Keratinocyte (primary cell): ENCODE data around the gene KIFAP3.

Experiments
- EZH2 ChIP-seq: IDR thresholded peaks from one replicate; pipeline ENCODE4 v1.6.1; 2012; ENCODE audit warnings: inconsistent platforms, mild to moderate bottlenecking, low read length, moderate library complexity
- TF ChIP-seq, protein P1 (sequence below), 3 experiments: IDR thresholded peaks in 1 of 3; conservative IDR thresholded peaks in 1 of 3; optimal IDR thresholded peaks in 1 of 3; 2 replicates in 2 of 3; 3 replicates in 1 of 3; pipeline versions ENCODE3 to v1.5.1; 2011; ENCODE audit warnings: low read length in 3 of 3, mild to moderate bottlenecking in 3 of 3, moderate library complexity in 2 of 3, control low read depth in 1 of 3, inconsistent platforms in 1 of 3; ENCODE audit not compliant: insufficient read depth in 2 of 3; ENCODE audit errors: extremely low read depth in 1 of 3

- TF ChIP-seq, protein P1, sequence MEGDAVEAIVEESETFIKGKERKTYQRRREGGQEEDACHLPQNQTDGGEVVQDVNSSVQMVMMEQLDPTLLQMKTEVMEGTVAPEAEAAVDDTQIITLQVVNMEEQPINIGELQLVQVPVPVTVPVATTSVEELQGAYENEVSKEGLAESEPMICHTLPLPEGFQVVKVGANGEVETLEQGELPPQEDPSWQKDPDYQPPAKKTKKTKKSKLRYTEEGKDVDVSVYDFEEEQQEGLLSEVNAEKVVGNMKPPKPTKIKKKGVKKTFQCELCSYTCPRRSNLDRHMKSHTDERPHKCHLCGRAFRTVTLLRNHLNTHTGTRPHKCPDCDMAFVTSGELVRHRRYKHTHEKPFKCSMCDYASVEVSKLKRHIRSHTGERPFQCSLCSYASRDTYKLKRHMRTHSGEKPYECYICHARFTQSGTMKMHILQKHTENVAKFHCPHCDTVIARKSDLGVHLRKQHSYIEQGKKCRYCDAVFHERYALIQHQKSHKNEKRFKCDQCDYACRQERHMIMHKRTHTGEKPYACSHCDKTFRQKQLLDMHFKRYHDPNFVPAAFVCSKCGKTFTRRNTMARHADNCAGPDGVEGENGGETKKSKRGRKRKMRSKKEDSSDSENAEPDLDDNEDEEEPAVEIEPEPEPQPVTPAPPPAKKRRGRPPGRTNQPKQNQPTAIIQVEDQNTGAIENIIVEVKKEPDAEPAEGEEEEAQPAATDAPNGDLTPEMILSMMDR (optimal IDR thresholded peaks at IDR 0.05 in 1 of 3, IDR thresholded peaks at IDR 0.05 in 1 of 3, conservative IDR thresholded peaks at IDR 0.05 in 1 of 3; ENCODE audit: extremely low read depth in 1 of 3, insufficient read depth in 2 of 3, low read length in 3 of 3), result no peak
- no peak for TF ChIP-seq EZH2
Measured at GRCh38 chr1:170001266-170001665, 73.2 kb downstream of the KIFAP3 start.
